NCI-H2196 (cell line): Measurements from ENCODE around the gene SLC25A33.

Experiments
- DNase-seq: peaks from one replicate; lab custom pipeline; 2025; ENCODE audit not compliant: unreplicated experiment; lab: John Stamatoyannopoulos, UW

SLC25A33 gene

DNA sequence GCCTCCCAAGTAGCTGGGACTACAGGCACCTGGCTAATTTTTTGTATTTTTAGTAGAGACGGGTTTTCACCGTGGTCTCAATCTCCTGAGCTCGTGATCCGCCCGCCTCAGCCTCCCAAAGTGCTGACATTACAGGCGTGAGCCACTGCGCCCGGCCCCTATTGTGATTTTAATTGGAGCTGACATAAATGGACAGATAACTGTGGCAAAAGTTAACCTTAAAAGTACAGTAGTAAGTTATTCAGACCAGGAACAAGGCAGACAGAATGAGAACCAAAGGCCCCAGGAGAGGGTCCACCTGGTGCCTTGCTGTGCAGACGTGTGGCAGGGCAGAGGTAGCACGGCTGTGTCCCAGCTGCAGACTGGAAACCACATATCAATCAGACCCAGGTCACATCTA lies 60.5 kb downstream of the SLC25A33 start:
- DNase-seq, result no peak

DNA sequence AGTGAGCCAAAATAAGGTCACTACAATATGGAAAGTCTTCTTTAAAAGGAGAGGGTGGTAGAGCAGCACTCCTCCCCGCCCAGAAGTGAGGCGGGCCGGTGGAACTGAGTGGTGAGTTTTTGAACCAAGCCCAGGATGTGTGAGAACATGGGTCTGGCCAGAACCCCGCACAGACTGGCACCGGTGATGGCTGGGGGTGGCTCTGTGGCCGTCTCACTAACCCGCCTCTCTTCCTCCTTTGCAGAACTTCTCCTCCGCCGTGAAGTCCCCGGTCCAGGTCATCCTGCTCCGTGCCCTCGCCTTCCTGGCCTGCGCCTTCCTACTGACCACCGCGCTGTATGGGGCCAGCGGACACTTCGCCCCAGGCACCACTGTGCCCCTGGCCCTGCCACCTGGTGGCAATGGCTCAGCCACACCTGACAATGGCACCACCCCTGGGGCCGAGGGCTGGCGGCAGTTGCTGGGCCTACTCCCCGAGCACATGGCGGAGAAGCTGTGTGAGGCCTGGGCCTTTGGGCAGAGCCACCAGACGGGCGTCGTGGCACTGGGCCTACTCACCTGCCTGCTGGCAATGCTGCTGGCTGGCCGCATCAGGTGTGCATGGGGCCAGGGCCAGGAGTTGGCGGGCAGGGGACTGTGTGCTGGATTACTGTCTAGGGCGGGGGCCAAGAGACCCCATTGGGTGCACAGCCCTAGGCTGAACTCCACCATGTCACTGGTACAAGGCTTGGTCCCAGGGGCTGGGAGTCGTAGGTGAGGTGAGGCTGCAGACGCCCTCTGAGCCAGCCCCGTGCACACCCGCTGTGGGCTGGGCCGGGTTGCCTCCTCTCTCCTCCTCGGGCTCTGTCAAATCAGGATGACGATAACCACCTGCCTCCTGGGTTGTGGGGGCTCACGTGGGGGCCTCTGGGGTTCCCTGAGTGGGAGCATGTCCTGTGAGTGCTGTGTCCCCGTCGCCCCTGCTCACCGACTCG lies 61.9 kb downstream of the SLC25A33 start:
- no peak for DNase-seq

DNA sequence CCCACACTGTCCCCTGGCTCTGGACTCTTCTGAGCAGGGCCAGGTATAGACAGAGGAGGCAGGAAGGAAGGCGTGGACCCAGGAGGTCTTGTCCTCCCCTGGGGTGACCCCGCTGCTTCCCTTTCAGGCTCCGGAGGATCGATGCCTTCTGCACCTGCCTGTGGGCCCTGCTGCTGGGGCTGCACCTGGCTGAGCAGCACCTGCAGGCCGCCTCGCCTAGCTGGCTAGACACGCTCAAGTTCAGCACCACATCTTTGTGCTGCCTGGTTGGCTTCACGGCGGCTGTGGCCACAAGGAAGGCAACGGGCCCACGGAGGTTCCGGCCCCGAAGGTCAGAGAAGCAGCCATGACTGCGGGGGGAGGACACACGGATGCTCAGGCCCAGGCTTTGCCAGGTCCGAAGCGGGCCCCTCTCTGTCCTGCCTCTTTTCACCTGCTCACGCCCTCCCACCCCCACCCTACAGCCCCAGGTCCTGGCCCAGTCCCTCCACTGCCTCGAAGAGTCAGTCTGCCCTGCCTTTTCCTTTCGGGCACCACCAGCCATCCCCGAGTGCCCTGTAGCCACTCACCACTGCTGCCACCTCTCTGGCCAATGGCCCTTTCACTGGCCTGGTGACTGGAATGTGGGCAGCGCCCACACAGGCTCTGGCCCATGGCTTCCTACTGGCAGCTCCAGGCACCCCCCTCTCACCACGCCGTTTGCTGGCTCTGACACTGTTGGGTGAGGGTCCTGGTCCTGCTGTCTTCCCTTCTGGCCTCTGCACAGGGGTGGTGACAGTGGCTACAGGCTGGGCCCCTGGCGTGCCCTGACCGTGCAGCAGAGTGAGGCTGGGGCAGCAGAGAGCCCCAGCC lies 62.9 kb downstream of the SLC25A33 start:
- no peak for DNase-seq

DNA sequence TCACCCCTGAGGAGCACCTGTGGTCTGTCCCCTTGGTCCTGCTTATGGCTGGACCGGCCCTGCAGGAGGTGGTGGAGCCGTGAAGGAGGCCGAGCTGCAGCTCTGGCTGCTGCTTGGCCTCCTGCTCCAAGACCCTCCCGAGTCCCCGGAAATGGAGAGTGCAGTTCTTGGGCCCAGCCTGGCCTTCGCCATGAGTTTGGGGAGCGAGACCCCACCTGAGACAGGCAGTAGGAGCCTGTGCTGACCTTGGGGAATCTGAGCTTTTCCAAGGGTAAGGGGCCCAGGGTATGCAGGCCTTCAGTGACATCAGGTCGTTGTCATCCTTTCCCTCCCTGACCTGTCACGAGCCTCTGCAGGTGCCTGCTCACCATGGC lies 63.5 kb downstream of the SLC25A33 start:
- DNase-seq, result no peak

DNA sequence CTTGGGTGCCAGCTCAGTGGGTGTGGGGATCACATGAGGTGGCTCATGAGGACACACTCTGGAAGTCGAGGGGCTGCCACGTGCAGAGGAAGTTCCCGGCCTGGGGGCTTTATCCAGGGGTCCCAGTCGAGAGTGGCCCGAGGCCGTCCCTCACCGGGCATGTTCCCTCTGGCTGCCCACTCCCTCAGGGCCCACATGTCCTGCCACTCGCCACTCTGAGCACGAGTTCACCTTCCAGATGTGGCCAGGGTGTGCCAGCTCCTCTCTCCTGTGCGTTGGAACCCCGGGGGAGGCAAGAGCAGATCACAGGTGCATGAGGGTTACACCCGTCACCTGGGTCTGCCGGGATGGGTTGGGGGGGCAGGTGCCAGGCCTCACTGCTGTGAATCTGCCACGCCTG lies 64.0 kb downstream of the SLC25A33 start:
- no peak for DNase-seq

DNA sequence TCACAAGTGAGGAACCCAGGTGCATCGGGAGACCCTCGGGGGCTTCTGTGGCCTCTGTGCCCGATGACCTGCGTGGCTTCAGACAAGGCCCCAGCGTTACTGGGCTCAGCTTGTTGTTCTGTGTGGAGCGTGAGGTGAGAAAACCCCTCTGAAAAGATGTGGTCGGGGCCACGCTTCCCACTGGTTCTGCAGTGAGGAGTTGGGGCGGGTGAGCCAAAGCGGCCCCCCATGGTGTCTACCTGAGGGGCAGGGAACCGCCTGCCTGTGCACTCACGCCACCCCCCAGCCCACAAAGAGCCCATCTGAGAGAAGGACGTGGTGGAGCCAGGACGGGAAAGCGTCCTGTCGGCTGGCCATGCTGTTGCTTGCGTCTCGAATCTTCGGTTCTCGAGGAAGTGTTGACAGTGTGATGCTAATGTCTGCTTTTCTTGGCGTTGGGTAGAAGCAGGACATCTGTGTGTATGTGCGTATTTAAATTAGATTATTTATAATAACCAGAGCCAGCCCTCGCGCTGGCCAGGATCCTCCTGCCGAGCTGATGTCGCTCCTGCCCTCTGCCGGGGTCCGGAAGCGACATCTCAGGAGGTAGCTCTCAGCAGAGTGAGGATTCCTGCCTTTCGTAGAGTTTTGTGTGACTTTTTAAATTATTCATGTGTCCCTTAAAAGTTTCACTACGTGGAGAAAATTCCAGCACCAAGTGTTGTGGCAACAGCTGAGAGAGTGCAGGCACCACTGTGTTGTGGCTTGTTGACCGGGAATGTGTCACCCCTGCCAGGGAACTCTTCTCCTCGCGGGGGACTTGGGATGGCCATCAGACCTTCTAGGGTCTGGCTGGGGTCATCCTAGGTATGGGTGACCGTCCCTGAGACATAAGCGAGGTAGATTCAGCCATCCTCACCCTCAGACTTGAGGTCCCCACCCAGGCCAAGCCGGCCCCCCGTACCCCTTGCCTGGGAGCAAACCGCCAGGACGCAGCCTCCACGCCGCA lies 64.8 kb downstream of the SLC25A33 start:
- DNase-seq, result no peak

DNA sequence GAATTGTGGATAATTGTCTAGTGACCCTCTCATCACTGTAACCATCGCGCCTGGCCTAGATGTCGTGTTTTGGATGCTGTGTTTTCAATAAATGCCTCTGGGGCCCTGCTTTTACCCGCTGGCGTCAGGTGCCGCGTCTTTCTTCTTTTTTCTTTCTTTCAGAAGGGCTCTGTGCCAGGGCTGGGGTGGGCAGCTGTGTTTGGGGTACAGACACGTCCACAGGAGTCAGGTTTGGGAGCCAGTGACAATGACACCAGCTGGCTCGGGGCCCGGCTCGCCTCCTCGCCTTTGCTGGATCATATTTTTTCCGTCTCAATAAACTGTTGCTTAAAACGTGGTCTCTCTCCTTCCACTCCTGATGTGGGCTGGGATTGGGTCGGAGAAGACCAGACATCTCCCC lies 65.6 kb downstream of the SLC25A33 start:
- no peak for DNase-seq

DNA sequence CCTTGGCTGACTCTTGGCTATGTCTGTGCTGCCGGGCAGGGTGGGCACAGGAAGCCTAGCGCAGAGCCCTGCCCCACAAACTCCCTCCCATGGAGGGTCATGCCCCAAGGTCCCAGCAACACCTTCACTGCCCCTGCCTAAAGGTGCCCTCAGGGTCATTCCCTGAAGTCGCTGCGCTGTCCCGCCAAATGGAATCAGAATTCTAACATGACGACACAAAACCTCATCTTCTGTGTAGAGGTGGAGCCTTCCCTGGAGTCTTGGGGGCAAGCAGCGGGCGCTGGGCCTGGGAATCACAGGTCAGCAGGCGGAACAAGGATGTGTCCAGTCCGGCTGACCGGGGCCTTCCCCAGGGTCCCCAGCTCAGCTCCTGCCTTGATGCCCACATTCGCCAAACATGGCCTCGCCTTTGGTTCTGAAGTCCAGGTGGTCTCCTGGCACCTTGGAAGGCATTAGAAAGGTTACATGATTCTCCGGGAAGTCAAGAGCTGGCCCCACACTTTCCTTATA lies 66.7 kb downstream of the SLC25A33 start:
- no peak for DNase-seq

DNA sequence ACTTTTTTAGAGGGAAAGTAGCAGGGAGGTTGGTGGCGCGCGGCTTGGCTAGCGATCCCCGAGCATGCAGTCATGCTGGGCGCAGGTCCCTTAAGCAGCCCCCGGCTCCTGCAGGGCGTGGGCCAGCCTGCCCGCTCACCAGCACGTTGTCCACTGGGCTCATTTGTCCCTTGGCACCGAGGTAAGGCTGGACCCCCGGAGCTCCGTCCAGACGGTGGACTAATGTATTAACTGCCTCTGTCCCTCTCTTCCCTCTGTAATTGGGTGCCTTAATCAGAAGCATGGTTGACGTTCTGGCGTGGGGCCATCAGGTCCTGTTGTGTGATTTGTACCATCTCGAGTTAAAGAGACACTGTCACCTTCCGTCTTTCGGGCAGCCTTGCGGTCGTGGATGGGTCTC lies 67.2 kb downstream of the SLC25A33 start:
- DNase-seq, result no peak

DNA sequence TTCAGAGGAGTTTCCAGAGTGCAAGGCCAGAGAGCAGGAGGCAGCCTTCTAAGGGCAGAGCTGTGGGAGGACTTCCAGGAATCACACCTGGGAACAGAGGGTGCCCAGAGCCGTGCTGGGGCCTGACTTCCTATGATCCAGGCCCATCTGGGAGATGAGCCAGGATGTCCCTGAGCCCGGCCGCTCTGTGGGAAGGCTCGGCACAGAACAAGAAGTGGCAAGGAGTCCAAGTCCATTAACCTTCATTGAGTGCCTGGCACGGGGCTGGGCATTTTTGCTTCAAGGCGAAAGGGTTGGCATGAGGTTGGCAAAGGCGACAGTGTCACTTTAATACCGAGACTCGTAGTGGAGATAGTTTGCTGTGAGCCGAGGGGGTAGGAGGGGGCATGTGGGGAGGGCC lies 67.7 kb downstream of the SLC25A33 start:
- DNase-seq, result no peak

DNA sequence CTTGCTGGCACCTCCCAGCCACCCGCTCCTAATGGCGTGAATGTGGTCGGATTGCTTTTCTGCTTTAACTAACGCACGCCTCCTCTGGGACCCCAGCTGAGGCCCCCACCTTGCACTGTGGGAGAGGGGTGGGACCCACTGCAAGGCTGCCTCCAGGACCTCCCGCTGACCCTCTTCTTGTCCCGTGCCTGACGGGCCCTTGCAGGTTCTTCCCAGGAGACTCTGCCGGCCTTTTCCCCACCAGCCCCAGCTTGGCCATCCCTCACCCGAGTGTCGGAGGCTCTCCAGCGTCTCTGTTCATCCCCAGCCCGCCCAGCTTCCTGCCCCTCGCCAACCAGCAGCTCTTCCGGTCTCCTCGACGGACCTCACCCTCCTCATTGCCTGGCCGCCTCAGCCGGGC lies 68.1 kb downstream of the SLC25A33 start:
- DNase-seq, result no peak

DNA sequence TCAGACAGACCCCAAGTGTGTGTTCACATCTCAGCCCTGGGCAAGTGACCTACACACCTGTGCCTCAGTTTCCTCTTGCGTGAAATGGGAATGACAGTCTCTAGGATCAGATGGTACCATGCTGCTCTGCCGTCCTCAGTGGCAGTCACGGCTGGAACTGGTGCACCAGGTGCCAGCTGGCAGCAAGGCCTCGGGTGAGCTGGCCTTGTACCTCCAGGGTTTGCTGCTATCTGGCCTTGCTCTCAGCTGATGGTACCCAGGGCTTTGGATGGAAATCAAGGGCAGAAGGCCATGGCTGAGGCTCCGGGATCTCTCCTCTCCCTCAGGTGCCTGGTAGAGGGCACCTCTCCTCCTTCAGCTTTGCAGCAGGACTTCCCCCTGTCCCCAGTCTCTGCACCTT lies 70.7 kb downstream of the SLC25A33 start:
- DNase-seq, result no peak

DNA sequence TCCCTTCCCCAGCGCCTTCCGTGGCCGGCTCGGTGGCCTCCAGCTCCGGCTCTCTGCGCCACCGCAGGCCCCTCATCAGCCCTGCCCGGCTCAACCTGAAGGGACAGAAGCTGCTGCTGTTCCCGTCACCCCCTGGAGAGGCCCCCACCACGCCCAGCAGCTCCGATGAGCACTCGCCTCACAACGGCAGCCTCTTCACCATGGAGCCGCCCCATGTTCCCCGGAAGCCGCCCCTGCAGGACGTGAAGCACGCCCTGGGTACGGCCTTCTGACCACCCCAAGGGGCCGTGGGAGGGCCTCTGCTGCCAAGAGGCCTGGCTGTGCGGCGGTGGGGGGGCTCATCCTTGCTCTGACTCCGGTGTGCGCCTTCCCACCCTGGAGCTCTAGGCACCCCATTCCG lies 71.3 kb downstream of the SLC25A33 start:
- no peak for DNase-seq

DNA sequence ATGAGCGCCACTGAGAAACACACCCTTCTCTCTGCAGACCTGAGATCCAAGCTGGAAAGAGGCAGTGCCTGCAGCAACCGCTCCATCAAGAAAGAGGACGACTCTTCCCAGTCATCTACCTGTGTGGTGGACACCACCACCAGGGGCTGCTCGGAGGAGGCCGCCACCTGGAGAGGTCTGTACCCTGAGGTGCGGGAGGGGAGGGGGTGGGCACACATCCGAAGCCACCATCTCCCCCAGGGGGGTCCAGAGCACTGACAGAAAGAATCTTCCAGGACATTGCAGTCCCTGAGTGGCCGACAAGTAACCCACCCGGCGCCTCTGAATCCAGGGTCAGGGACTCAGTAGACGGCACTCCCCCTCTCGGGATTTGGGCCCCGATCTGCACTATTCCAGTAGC lies 72.5 kb downstream of the SLC25A33 start:
- DNase-seq, result no peak

DNA sequence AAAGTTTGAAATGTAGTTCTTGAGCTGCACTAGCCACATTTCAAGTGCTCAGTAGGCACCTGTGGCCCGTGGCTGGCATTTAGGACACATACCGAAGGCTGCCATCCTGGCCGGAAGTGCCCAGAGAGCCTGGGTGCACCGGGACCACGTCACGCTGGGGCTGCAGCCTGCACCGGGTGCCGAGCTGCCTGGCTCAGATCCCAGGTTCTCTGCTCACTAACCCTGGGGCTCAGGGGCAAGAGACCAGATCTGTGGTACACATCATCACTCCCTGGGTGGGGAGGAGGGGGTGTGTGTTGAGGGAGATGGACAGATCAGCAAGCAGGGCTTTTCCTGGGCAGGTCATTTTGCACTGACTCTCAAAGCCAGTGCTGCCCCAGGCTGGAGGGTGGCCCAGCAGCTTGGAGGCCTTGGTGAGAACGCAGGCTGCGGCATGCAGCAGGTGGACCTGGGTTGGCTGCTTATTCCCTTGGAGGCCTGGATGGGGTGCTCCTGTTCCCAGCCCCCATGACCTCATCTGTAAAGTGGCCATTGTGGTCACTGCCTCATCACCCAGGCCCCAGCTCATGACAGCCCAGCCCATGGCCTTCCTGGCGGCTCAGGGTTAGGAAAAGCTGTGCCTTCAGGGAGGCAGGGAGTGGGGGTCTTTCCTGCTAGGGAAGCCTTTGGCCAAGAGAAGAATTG lies 73.0 kb downstream of the SLC25A33 start:
- no peak for DNase-seq

DNA sequence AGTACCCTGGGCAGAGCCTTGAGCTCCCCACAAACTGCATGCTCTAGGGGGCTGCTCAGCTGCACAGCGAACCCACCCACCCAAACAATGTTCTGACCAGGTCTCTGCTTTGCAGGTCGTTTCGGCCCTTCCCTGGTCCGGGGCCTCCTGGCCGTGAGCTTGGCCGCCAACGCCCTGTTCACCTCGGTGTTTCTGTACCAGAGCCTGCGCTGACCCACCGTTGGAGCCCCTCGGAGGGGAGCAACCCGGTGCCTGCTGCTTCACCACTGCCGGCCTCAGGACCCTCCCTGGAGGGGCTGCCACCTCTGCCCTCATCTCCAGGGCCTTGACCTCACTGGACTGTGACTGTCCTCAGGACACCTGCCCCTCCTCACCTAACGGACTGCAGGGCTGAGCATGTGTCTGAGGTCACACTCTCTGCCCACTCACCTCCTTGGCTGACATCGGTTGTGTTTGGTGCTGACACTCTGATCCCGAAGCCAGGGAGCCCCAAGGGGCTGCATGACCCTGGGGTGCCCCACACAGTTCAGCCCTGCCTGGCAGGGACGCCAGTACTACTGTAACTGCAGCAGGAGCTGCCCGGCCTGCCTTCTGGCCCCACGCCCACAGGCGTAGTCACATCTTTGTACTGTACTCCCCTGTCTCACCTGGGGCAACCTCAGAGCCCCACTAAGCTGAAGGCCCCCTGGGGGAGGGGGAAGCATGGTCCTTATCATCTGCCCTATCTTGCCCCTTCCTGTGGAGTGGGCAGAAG lies 73.8 kb downstream of the SLC25A33 start:
- no peak for DNase-seq

DNA sequence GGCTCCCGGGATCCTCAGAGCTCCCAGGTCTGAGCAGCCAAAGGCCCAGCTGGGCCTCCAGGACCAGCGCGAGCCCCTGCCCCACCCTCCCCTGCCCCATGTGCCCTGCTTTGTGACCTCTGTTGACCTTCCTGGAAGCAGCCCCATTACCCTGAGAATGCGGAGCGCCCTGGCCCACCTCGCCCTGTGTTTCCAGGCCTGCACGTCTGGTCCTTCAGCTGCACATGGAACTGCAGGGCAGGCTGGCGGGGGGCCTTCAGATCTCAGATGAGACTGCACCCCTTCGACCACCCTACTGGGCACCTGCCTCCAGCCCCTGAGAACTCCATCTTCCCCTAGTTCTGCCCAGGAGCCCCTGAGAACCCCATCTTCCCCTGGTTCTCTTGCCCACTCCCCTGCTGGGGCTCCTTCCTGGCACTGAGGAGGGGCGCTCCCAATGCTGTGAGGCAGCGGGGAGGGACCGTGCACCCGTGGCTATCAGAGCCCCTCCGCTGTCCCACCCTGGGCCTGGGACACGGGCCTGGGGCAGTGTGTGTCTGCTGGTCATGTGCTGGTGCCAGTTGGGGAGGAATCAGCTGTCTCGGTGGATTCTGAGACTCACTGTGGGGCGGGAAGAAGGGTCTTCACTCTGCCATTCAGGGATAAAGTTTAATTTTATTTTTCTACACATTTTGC lies 74.5 kb downstream of the SLC25A33 start:
- DNase-seq, result no peak

DNA sequence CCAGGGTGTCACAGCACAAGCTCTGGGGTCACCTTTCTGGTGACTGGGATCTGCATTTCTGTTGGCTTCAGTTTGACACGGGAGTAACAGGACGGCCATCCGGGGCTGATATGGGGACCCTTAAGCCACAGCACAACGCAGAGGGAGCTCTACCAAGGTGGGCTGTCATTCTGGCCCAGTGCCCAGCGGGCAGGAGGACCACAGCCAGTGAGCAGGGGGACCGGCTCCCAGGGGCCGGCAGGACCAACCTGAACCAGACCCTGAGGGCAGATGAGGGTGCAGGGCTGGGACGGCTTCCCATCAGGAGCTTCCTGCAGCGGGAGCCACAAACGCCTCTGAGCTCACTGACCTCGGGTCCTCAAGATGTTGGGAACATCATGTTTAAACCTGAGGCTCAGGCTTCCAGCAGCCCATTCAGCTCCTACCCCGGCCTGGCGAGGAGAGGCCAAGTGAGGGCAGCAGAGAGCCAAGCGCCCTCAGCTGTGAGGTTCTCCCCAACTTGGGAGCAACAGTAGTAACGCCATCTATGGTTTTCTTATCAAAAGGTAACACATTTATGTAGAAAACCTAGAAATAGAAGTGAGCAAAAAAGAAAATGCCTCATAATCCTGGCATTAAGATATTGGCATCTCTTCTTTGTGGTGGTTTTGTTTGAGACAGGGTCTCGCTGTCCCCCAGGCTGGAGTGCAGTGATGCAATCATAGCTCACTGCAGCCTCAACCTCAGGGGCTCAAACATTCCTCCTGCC lies 76.2 kb downstream of the SLC25A33 start:
- peak; percentile 50 for DNase-seq
